BLaER1 (cell line): Measurements from ENCODE around the gene SORBS2.
"Not testable (repeated sequence)": the region's sequence is repeated elsewhere in the genome, so short reads cannot be mapped to it uniquely, and the experiment has no call there.

Experiments
- H3K27ac ChIP-seq: shearing (Covaris generic); formaldehyde crosslinking; 2 replicates; pipeline ENCODE4 v1.8.1; 2022
- H3K27me3 ChIP-seq: shearing (Covaris generic); formaldehyde crosslinking; 2 replicates; pipeline ENCODE4 v1.8.1; 2022
- H3K36me3 ChIP-seq: shearing (Covaris generic); formaldehyde crosslinking; 2 replicates; pipeline ENCODE4 v1.8.1; 2022
- H3K4me1 ChIP-seq: shearing (Covaris generic); formaldehyde crosslinking; 2 replicates; pipeline ENCODE4 v1.8.1; 2022
- H3K4me2 ChIP-seq: shearing (Covaris generic); formaldehyde crosslinking; 2 replicates; pipeline ENCODE4 v1.8.1; 2022
- H3K4me3 ChIP-seq: shearing (Covaris generic); formaldehyde crosslinking; 2 replicates; pipeline ENCODE4 v1.8.1; 2022
- H3K9ac ChIP-seq: shearing (Covaris generic); formaldehyde crosslinking; 2 replicates; pipeline ENCODE4 v1.8.1; 2022
- H3K9me3 ChIP-seq: shearing (Covaris generic); formaldehyde crosslinking; 2 replicates; pipeline ENCODE4 v1.8.1; 2022
- H4K20me1 ChIP-seq: shearing (Covaris generic); formaldehyde crosslinking; 2 replicates; pipeline ENCODE4 v1.8.1; 2022
- Cebpa-rat ChIP-seq: shearing (Covaris generic); IDR thresholded peaks from 2 replicates; pipeline ENCODE4 v1.8.1; 2022

SORBS2 gene

GRCh38 chr4:185721190-185722028, 90.6 kb downstream of the SORBS2 start:
- H3K4me1 ChIP-seq, result peaks cover 16% of the 10 kb centered on the region
- TF ChIP-seq Cebpa-rat, result no peak
- H3K27me3 ChIP-seq, result no peaks in the 10 kb centered on the region
- H3K27ac ChIP-seq, result no peak overlapping the region
- H3K9me3 ChIP-seq, result no peaks in the 10 kb centered on the region
- no peak overlapping the region for H3K4me2 ChIP-seq
- no peaks in the 10 kb centered on the region for H4K20me1 ChIP-seq
- no peak overlapping the region for H3K9ac ChIP-seq
- H3K4me3 ChIP-seq, result no peak overlapping the region
- no peaks in the 10 kb centered on the region for H3K36me3 ChIP-seq

- no peaks in the 10 kb centered on the region for H3K27me3 ChIP-seq
- TF ChIP-seq Cebpa-rat, result no peak
- H3K9ac ChIP-seq, result no peak overlapping the region
These were observed 92.5 kb downstream of the SORBS2 start for GRCh38 chr4:185719500-185719858.

GRCh38 chr4:185718578-185719499, 93.2 kb downstream of the SORBS2 start:
- no peak overlapping the region for H3K4me3 ChIP-seq
- no peak overlapping the region for H3K9ac ChIP-seq
- H3K27ac ChIP-seq, result no peak overlapping the region
- no peaks in the 10 kb centered on the region for H3K36me3 ChIP-seq
- H3K4me1 ChIP-seq, result peaks cover 21% of the 10 kb centered on the region
- H3K9me3 ChIP-seq, result no peaks in the 10 kb centered on the region
- no peak for TF ChIP-seq Cebpa-rat
- no peaks in the 10 kb centered on the region for H3K27me3 ChIP-seq
- H4K20me1 ChIP-seq, result no peaks in the 10 kb centered on the region
- H3K4me2 ChIP-seq, result no peak overlapping the region

More at GRCh38 chr4:185719500-185719858, 92.5 kb downstream of the SORBS2 start:
- Histone ChIP-seq H3K9me3 (no peaks in the 10 kb centered on the region), H3K36me3 (no peaks in the 10 kb centered on the region), H3K4me1 (peaks cover 21% of the 10 kb centered on the region), H3K4me3 (no peak overlapping the region), H3K4me2 (no peak overlapping the region), H4K20me1 (no peaks in the 10 kb centered on the region), H3K27ac (no peak overlapping the region)

- Histone ChIP-seq H3K9ac (no peak overlapping the region), H3K27ac (no peak overlapping the region), H3K4me3 (no peak overlapping the region), H3K36me3 (no peaks in the 10 kb centered on the region), H4K20me1 (no peaks in the 10 kb centered on the region), H3K9me3 (no peaks in the 10 kb centered on the region), H3K4me1 (peaks cover 21% of the 10 kb centered on the region), H3K4me2 (peak overlapping the region; percentile 81), H3K27me3 (no peaks in the 10 kb centered on the region)
- no peak for TF ChIP-seq Cebpa-rat
These were observed 94.6 kb downstream of the SORBS2 start for GRCh38 chr4:185717377-185717741.

GRCh38 chr4:185716577-185717376, 95.2 kb downstream of the SORBS2 start:
- H3K9ac ChIP-seq, result no peak overlapping the region
- H3K27ac ChIP-seq, result no peak overlapping the region
- H4K20me1 ChIP-seq, result no peaks in the 10 kb centered on the region
- peaks cover 21% of the 10 kb centered on the region for H3K4me1 ChIP-seq
- H3K9me3 ChIP-seq, result no peaks in the 10 kb centered on the region
- no peaks in the 10 kb centered on the region for H3K27me3 ChIP-seq
- TF ChIP-seq Cebpa-rat, result no peak
- no peak overlapping the region for H3K4me3 ChIP-seq
- no peaks in the 10 kb centered on the region for H3K36me3 ChIP-seq
- peak overlapping the region; percentile 81 for H3K4me2 ChIP-seq

GRCh38 chr4:185716141-185716551, 95.8 kb downstream of the SORBS2 start:
- Histone ChIP-seq H3K4me1 (peaks cover 21% of the 10 kb centered on the region), H3K36me3 (no peaks in the 10 kb centered on the region), H3K4me2 (peak overlapping the region; percentile 81), H4K20me1 (no peaks in the 10 kb centered on the region), H3K9ac (no peak overlapping the region), H3K27ac (no peak overlapping the region), H3K9me3 (no peaks in the 10 kb centered on the region), H3K4me3 (no peak overlapping the region), H3K27me3 (no peaks in the 10 kb centered on the region)
- TF ChIP-seq Cebpa-rat, result no peak

- H3K9me3 ChIP-seq, H3K4me3 ChIP-seq, H3K9ac ChIP-seq, H3K4me2 ChIP-seq, H3K36me3 ChIP-seq, H3K27ac ChIP-seq, H4K20me1 ChIP-seq, H3K27me3 ChIP-seq: not testable (repeated sequence)
- peaks cover 21% of the 10 kb centered on the region for H3K4me1 ChIP-seq
These were observed 97.5 kb downstream of the SORBS2 start for GRCh38 chr4:185714524-185714923.

- no peak overlapping the region for H3K4me3 ChIP-seq
- no peaks in the 10 kb centered on the region; the same call in 1 of the 2 replicates for H3K9me3 ChIP-seq
- H3K27me3 ChIP-seq, result no peaks in the 10 kb centered on the region
- H3K4me2 ChIP-seq, result no peak overlapping the region
- H4K20me1 ChIP-seq, result no peaks in the 10 kb centered on the region
- H3K9ac ChIP-seq, result no peak overlapping the region
- peaks cover 21% of the 10 kb centered on the region for H3K4me1 ChIP-seq
- no peaks in the 10 kb centered on the region for H3K36me3 ChIP-seq
- TF ChIP-seq Cebpa-rat, result no peak
- no peak overlapping the region for H3K27ac ChIP-seq
These were observed 98.3 kb downstream of the SORBS2 start for GRCh38 chr4:185713731-185714130.

GRCh38 chr4:185713272-185713671, 98.7 kb downstream of the SORBS2 start:
- H3K27ac ChIP-seq, result no peak overlapping the region
- TF ChIP-seq Cebpa-rat, result no peak
- H3K36me3 ChIP-seq, result no peaks in the 10 kb centered on the region
- no peak overlapping the region for H3K9ac ChIP-seq
- H3K27me3 ChIP-seq, result no peaks in the 10 kb centered on the region
- H3K4me3 ChIP-seq, result no peak overlapping the region
- H4K20me1 ChIP-seq, result no peaks in the 10 kb centered on the region
- H3K4me2 ChIP-seq, result no peak overlapping the region
- no peaks in the 10 kb centered on the region; the same call in 1 of the 2 replicates for H3K9me3 ChIP-seq
- H3K4me1 ChIP-seq, result peaks cover 21% of the 10 kb centered on the region
